Measurements from ENCODE around the gene SHOC1. TPM values are rescaled to one million over a fixed set of nuclear protein-coding genes. Genes with fewer than 3 reads are reported as not detected.

Gene SHOC1
- total RNA-seq, 1 experiment from 2014 or later = 1.1 TPM

DNA sequence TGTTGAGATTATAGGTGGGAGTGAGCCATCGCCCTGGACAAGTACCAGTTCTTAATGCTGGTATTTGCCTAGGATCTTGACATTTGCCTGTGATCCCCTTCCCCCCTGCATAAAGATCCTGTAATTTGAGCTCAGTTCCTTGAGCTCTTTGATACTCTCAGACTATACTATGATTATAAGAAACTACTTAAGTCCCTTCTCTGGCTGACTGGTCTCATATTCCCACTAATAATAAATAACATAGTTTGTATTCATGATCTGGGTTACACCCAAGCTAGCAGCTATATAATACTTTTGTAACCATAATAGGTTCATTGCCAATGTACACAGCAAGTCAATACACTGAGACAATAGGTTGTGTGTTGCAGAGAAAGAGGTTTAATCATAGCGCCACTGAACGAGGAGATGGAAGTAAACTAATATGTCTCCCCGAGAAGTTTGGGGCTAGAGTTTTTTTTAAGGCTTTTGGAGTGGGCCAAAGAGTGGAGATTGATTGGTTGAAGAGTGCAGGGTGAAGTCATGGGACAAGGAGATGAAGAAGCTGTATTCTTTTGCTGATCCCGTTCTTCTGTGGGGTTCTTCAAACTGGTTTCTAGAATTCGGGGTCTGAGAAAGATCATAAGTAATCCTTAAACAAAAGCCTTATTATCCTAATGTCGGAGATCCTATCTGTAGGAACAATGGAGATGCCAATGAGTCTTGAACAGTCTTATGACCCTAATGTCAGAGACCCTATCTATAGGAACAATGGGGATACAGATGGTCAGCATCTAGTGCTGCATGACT is 20.7 kb upstream of the SHOC1 start:
- Histone ChIP-seq H2AFZ (ENCODE audit: low read depth, low read length, poor library complexity, severe bottlenecking) (no peak overlapping the region), H3K27me3 (ENCODE audit: insufficient read depth, low read length) (no peaks in the 10 kb centered on the region), H3K9ac (ENCODE audit: low read length) (no peak overlapping the region), H3K4me3 (replicated peaks in 1 of 2; ENCODE audit: low read depth in 1 of 2, low read length in 2 of 2) (no peak overlapping the region), H3K4me1 (ENCODE audit: control insufficient read depth in 1 of 2, insufficient read depth in 2 of 2, low read length in 2 of 2) (no peaks in the 10 kb centered on the region), H3K79me2 (ENCODE audit: insufficient read depth, low read length) (no peaks in the 10 kb centered on the region), H3K27ac (ENCODE audit: low read depth, low read length) (no peak overlapping the region), H3K4me2 (ENCODE audit: low read length) (no peak overlapping the region), H3K9me2 (ENCODE audit: insufficient read depth) (no peaks in the 10 kb centered on the region), H3K9me3 (ENCODE audit: control insufficient read depth in 1 of 2, insufficient read depth in 1 of 2, low read depth in 1 of 2, low read length in 2 of 2) (no peaks in the 10 kb centered on the region), H4K20me1 (ENCODE audit: insufficient read depth) (no peaks in the 10 kb centered on the region), H3K36me3 (ENCODE audit: control insufficient read depth in 1 of 2, insufficient read depth in 2 of 2, low read length in 2 of 2) (no peaks in the 10 kb centered on the region)
- no TSS peak for BruUV-seq (replicated peaks)
- no peak for DNase-seq (ENCODE audit: low read depth, low spot score)
- TF ChIP-seq SIN3A (IDR thresholded peaks at IDR 0.05; ENCODE audit: low read depth) (no peak), CBX3 (IDR thresholded peaks at IDR 0.05; ENCODE audit: low read depth) (no peak), ZNF274 (IDR thresholded peaks at IDR 0.05; ENCODE audit: low read depth, low read length) (no peak), EZH2phosphoT487 (IDR thresholded peaks at IDR 0.05; ENCODE audit: borderline replicate concordance) (no peak), POLR2A (IDR thresholded peaks at IDR 0.05; ENCODE audit: borderline replicate concordance, extremely low read depth, insufficient read depth, insufficient read length) (no peak), ELF1 (IDR thresholded peaks at IDR 0.05; ENCODE audit: borderline replicate concordance, low read depth) (no peak), JUND (IDR thresholded peaks at IDR 0.05) (no peak), YY1 (IDR thresholded peaks at IDR 0.05; ENCODE audit: extremely low read depth, insufficient replicate concordance, low read depth, low read length) (no peak), EZH2 (IDR thresholded peaks at IDR 0.05) (no peak), SRF (IDR thresholded peaks at IDR 0.05; ENCODE audit: low read depth) (no peak), SP1 (IDR thresholded peaks at IDR 0.05; ENCODE audit: low read depth) (no peak), EGR1 (IDR thresholded peaks at IDR 0.05; ENCODE audit: low read depth) (no peak)
- TF ChIP-seq, protein P1, sequence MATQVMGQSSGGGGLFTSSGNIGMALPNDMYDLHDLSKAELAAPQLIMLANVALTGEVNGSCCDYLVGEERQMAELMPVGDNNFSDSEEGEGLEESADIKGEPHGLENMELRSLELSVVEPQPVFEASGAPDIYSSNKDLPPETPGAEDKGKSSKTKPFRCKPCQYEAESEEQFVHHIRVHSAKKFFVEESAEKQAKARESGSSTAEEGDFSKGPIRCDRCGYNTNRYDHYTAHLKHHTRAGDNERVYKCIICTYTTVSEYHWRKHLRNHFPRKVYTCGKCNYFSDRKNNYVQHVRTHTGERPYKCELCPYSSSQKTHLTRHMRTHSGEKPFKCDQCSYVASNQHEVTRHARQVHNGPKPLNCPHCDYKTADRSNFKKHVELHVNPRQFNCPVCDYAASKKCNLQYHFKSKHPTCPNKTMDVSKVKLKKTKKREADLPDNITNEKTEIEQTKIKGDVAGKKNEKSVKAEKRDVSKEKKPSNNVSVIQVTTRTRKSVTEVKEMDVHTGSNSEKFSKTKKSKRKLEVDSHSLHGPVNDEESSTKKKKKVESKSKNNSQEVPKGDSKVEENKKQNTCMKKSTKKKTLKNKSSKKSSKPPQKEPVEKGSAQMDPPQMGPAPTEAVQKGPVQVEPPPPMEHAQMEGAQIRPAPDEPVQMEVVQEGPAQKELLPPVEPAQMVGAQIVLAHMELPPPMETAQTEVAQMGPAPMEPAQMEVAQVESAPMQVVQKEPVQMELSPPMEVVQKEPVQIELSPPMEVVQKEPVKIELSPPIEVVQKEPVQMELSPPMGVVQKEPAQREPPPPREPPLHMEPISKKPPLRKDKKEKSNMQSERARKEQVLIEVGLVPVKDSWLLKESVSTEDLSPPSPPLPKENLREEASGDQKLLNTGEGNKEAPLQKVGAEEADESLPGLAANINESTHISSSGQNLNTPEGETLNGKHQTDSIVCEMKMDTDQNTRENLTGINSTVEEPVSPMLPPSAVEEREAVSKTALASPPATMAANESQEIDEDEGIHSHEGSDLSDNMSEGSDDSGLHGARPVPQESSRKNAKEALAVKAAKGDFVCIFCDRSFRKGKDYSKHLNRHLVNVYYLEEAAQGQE (IDR thresholded peaks at IDR 0.05; ENCODE audit: low read depth) = no peak
- TF ChIP-seq, protein P2, sequence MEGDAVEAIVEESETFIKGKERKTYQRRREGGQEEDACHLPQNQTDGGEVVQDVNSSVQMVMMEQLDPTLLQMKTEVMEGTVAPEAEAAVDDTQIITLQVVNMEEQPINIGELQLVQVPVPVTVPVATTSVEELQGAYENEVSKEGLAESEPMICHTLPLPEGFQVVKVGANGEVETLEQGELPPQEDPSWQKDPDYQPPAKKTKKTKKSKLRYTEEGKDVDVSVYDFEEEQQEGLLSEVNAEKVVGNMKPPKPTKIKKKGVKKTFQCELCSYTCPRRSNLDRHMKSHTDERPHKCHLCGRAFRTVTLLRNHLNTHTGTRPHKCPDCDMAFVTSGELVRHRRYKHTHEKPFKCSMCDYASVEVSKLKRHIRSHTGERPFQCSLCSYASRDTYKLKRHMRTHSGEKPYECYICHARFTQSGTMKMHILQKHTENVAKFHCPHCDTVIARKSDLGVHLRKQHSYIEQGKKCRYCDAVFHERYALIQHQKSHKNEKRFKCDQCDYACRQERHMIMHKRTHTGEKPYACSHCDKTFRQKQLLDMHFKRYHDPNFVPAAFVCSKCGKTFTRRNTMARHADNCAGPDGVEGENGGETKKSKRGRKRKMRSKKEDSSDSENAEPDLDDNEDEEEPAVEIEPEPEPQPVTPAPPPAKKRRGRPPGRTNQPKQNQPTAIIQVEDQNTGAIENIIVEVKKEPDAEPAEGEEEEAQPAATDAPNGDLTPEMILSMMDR (IDR thresholded peaks at IDR 0.05 in 2 of 3, conservative IDR thresholded peaks at IDR 0.05 in 1 of 3; ENCODE audit: borderline replicate concordance in 1 of 3, insufficient read depth in 1 of 3, low read depth in 2 of 3, low read length in 2 of 3) = no peak
- TF ChIP-seq, protein P3, sequence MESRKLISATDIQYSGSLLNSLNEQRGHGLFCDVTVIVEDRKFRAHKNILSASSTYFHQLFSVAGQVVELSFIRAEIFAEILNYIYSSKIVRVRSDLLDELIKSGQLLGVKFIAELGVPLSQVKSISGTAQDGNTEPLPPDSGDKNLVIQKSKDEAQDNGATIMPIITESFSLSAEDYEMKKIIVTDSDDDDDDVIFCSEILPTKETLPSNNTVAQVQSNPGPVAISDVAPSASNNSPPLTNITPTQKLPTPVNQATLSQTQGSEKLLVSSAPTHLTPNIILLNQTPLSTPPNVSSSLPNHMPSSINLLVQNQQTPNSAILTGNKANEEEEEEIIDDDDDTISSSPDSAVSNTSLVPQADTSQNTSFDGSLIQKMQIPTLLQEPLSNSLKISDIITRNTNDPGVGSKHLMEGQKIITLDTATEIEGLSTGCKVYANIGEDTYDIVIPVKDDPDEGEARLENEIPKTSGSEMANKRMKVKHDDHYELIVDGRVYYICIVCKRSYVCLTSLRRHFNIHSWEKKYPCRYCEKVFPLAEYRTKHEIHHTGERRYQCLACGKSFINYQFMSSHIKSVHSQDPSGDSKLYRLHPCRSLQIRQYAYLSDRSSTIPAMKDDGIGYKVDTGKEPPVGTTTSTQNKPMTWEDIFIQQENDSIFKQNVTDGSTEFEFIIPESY (IDR thresholded peaks at IDR 0.05; ENCODE audit: extremely low read depth, insufficient replicate concordance, low read length) = no peak
- TF ChIP-seq, protein P4, sequence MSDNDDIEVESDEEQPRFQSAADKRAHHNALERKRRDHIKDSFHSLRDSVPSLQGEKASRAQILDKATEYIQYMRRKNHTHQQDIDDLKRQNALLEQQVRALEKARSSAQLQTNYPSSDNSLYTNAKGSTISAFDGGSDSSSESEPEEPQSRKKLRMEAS (IDR thresholded peaks at IDR 0.05) = no peak
- intact Hi-C loops (cut with micrococcal nuclease) = no loop called here
- ChIA-PET POLR2A (no interaction called here), CTCF (no interaction called here), RAD21 (ENCODE audit: low non-redundant PET in 1 of 2, low total read pairs in 2 of 2, uncharacterized antibody in 2 of 2, unreplicated experiment in 2 of 2) (no interaction called here)
- ATAC-seq = no peak
